ENCODE results near the gene CD59. TPM values are rescaled to one million over a fixed set of nuclear protein-coding genes. Genes with fewer than 3 reads are reported as not detected.

The CD59 gene
- total RNA-seq, 1 donor from 2014 or later: 213 TPM

GRCh38 chr11:33719587-33719986, 16.6 kb downstream of the CD59 start:
- intact Hi-C loops (cut with micrococcal nuclease): no loop called here

- intact Hi-C loops (cut with micrococcal nuclease): no loop called here
These were observed 17.8 kb downstream of the CD59 start for GRCh38 chr11:33718440-33718839.

- intact Hi-C loops (cut with micrococcal nuclease): loop anchor here (1.0 to 2.0 kb wide), 4 partner anchors 15 to 113 kb away; partner anchors contain the start of gene C11orf91
These were observed 20.0 kb downstream of the CD59 start for GRCh38 chr11:33716243-33716642.

- intact Hi-C loops (cut with micrococcal nuclease): no loop called here
These were observed 22.3 kb downstream of the CD59 start for GRCh38 chr11:33713856-33714398.

- intact Hi-C loops (cut with micrococcal nuclease): no loop called here
These were observed 22.9 kb downstream of the CD59 start for GRCh38 chr11:33713151-33713855.

- intact Hi-C loops (cut with micrococcal nuclease): no loop called here
These were observed 23.8 kb downstream of the CD59 start for GRCh38 chr11:33712436-33712835.

- intact Hi-C loops (cut with micrococcal nuclease): loop anchor here (10.0 kb wide), 1 partner anchor 535 kb away; no protein-coding TSS in a partner anchor
These were observed 26.8 kb downstream of the CD59 start for GRCh38 chr11:33709466-33709865.

- intact Hi-C loops (cut with micrococcal nuclease): loop anchor here (10.0 kb wide), 1 partner anchor 536 kb away; no protein-coding TSS in a partner anchor
These were observed 27.2 kb downstream of the CD59 start for GRCh38 chr11:33708985-33709384.

GRCh38 chr11:33707831-33708230, 28.4 kb downstream of the CD59 start:
- intact Hi-C loops (cut with micrococcal nuclease): loop anchor here (10.0 kb wide), 1 partner anchor 537 kb away; no protein-coding TSS in a partner anchor

- intact Hi-C loops (cut with micrococcal nuclease): loop anchor here (10.0 kb wide), 1 partner anchor 538 kb away; no protein-coding TSS in a partner anchor
These were observed 29.3 kb downstream of the CD59 start for GRCh38 chr11:33706966-33707365.

GRCh38 chr11:33706546-33706945, 29.7 kb downstream of the CD59 start:
- intact Hi-C loops (cut with micrococcal nuclease): loop anchor here (10.0 kb wide), 1 partner anchor 538 kb away; no protein-coding TSS in a partner anchor

GRCh38 chr11:33704240-33705002, 31.8 kb downstream of the CD59 start:
- intact Hi-C loops (cut with micrococcal nuclease): loop anchor here (5.0 to 10.0 kb wide), 3 partner anchors 403 to 1122 kb away; partner anchors contain the start of genes EIF3M and NAT10

- intact Hi-C loops (cut with micrococcal nuclease): loop anchor here (5.0 to 10.0 kb wide), 3 partner anchors 404 to 1121 kb away; partner anchors contain the start of genes EIF3M and NAT10
These were observed 32.4 kb downstream of the CD59 start for GRCh38 chr11:33703788-33704187.

- intact Hi-C loops (cut with micrococcal nuclease): loop anchor here (5.0 to 10.0 kb wide), 3 partner anchors 404 to 1121 kb away; partner anchors contain the start of genes EIF3M and NAT10
These were observed 33.0 kb downstream of the CD59 start for GRCh38 chr11:33703234-33703633.

GRCh38 chr11:33701302-33702230, 34.7 kb downstream of the CD59 start:
- intact Hi-C loops (cut with micrococcal nuclease): loop anchor here (1.0 to 10.0 kb wide), 9 partner anchors 15 to 1215 kb away; partner anchors contain the start of genes APIP, EIF3M, NAT10 and PDHX

- intact Hi-C loops (cut with micrococcal nuclease): loop anchor here (1.0 to 10.0 kb wide), 15 partner anchors 16 to 1216 kb away; partner anchors contain the start of genes ABTB2, APIP, CAT and CD59
These were observed 35.5 kb downstream of the CD59 start, which contains the start of gene C11orf91 for GRCh38 chr11:33700502-33701271. Gene C11orf91, minus strand, starts transcription at chr11:33700826. Its CDS starts 86 bp downstream, at chr11:33700740.

- intact Hi-C loops (cut with micrococcal nuclease): loop anchor here (1.0 to 10.0 kb wide), 13 partner anchors 17 to 1217 kb away; partner anchors contain the start of genes ABTB2, APIP, CAT and CD59
These were observed 36.1 kb downstream of the CD59 start for GRCh38 chr11:33700063-33700501.

GRCh38 chr11:33699515-33700062, 36.6 kb downstream of the CD59 start:
- intact Hi-C loops (cut with micrococcal nuclease): loop anchor here (1.0 to 10.0 kb wide), 13 partner anchors 17 to 1217 kb away; partner anchors contain the start of genes ABTB2, APIP, CAT and CD59

GRCh38 chr11:33698921-33699320, 37.3 kb downstream of the CD59 start:
- intact Hi-C loops (cut with micrococcal nuclease): no loop called here

Data from T-helper 1 cell treated with Interleukin-12 subunit alpha and Interleukin-12 subunit beta and Interleukin-4 antibody, amounts not matched to agents 30 ng/mL and 1 ng/mL, for 36 hours (primary cell).